NCI-H2196 (cell line): ENCODE data around the gene AMZ1.
"Not testable (repeated sequence)": the region's sequence is repeated elsewhere in the genome, so short reads cannot be mapped to it uniquely, and the experiment has no call there.

ENCODE experiments used
- DNase-seq: peaks from one replicate; lab custom pipeline; 2025; ENCODE audit not compliant: unreplicated experiment; lab: John Stamatoyannopoulos, UW

The AMZ1 gene

GRCh38 chr7:2666588-2667250 is 21.3 kb upstream of the AMZ1 start:
- no peak for DNase-seq

- no peak for DNase-seq
These were observed 20.2 kb upstream of the AMZ1 start for GRCh38 chr7:2667843-2668242.

GRCh38 chr7:2668401-2668800 is 19.6 kb upstream of the AMZ1 start:
- no peak for DNase-seq

- no peak for DNase-seq
These were observed 17.8 kb upstream of the AMZ1 start for GRCh38 chr7:2670171-2670570.

- peak; percentile 66 for DNase-seq
These were observed 17.1 kb upstream of the AMZ1 start for GRCh38 chr7:2670720-2671391.

- not testable (repeated sequence) for DNase-seq
These were observed 14.8 kb upstream of the AMZ1 start for GRCh38 chr7:2673214-2673613.

GRCh38 chr7:2673934-2674333 is 14.1 kb upstream of the AMZ1 start:
- no peak for DNase-seq

GRCh38 chr7:2675256-2675764 is 12.7 kb upstream of the AMZ1 start:
- no peak for DNase-seq

GRCh38 chr7:2676576-2676975 is 11.4 kb upstream of the AMZ1 start:
- not testable (repeated sequence) for DNase-seq

GRCh38 chr7:2678454-2678853 is 9.5 kb upstream of the AMZ1 start:
- DNase-seq: not testable (repeated sequence)

- DNase-seq: not testable (repeated sequence)
These were observed 8.6 kb upstream of the AMZ1 start for GRCh38 chr7:2679135-2680127.

GRCh38 chr7:2680256-2680655 is 7.7 kb upstream of the AMZ1 start:
- no peak for DNase-seq

GRCh38 chr7:2680792-2681490 is 7.1 kb upstream of the AMZ1 start:
- DNase-seq: peak; percentile 83

- no peak for DNase-seq
These were observed 5.8 kb upstream of the AMZ1 start for GRCh38 chr7:2681929-2682799.

- DNase-seq: no peak
These were observed 3.5 kb upstream of the AMZ1 start for GRCh38 chr7:2684501-2684900.

- no peak for DNase-seq
These were observed 1.9 kb upstream of the AMZ1 start for GRCh38 chr7:2686101-2686500.

- DNase-seq: no peak
These were observed 598 bp upstream of the AMZ1 start for GRCh38 chr7:2687338-2687869.

- DNase-seq: no peak
These were observed 674 bp downstream of the AMZ1 start for GRCh38 chr7:2688409-2689342.
